Measurements from ENCODE around the gene ARHGEF10L. TPM values are rescaled to one million over a fixed set of nuclear protein-coding genes. Genes with fewer than 3 reads are reported as not detected.

The ARHGEF10L gene
- total RNA-seq, 1 donor = 39.1 TPM

- no peak for TF ChIP-seq CTCF (IDR thresholded peaks at IDR 0.05; ENCODE audit: extremely low read depth, low read depth, low read length)
- DNase-seq (ENCODE audit: insufficient read length, low spot score, missing footprints) = peak; percentile 35
- peaks cover 9% of the 10 kb centered on the region for H3K4me1 ChIP-seq (ENCODE audit: insufficient read depth, low read length)
Measured at GRCh38 chr1:17607644-17608581, 68.4 kb downstream of the ARHGEF10L start.

GRCh38 chr1:17609529-17609928 lies 70.0 kb downstream of the ARHGEF10L start:
- no peaks in the 10 kb centered on the region for H3K9me3 ChIP-seq (ENCODE audit: low read depth, low read length)
- no peaks in the 10 kb centered on the region for H4K20me1 ChIP-seq (ENCODE audit: insufficient read depth, low read length)
- H3K27me3 ChIP-seq (ENCODE audit: insufficient read depth, low read length) = no peaks in the 10 kb centered on the region
- H2AFZ ChIP-seq (ENCODE audit: low read length) = no peak overlapping the region
- H3K4me2 ChIP-seq (ENCODE audit: insufficient read depth, low read length) = no peak overlapping the region
- H3K4me3 ChIP-seq (ENCODE audit: insufficient read depth, low read length) = no peak overlapping the region
- no peak overlapping the region for H3K27ac ChIP-seq (ENCODE audit: low read depth, low read length)
- no peaks in the 10 kb centered on the region for H3K79me2 ChIP-seq (ENCODE audit: insufficient read depth, low read length)
- peaks cover 9% of the 10 kb centered on the region for H3K4me1 ChIP-seq (ENCODE audit: insufficient read depth, low read length)
- TF ChIP-seq CTCF (IDR thresholded peaks at IDR 0.05; ENCODE audit: extremely low read depth, low read depth, low read length) = no peak
- peak; percentile 29 for DNase-seq (ENCODE audit: insufficient read length, low spot score, missing footprints)
- H3K36me3 ChIP-seq (ENCODE audit: insufficient read depth, low read length) = peaks cover 4% of the 10 kb centered on the region

More at GRCh38 chr1:17607644-17608581, 68.4 kb downstream of the ARHGEF10L start:
- no peak overlapping the region for H3K27ac ChIP-seq (ENCODE audit: low read depth, low read length)
- H3K4me2 ChIP-seq (ENCODE audit: insufficient read depth, low read length) = no peak overlapping the region
- H3K4me3 ChIP-seq (ENCODE audit: insufficient read depth, low read length) = no peak overlapping the region
- no peaks in the 10 kb centered on the region for H4K20me1 ChIP-seq (ENCODE audit: insufficient read depth, low read length)
- peaks cover 6% of the 10 kb centered on the region for H3K36me3 ChIP-seq (ENCODE audit: insufficient read depth, low read length)
- H3K27me3 ChIP-seq (ENCODE audit: insufficient read depth, low read length) = no peaks in the 10 kb centered on the region
- H3K79me2 ChIP-seq (ENCODE audit: insufficient read depth, low read length) = no peaks in the 10 kb centered on the region
- H3K9me3 ChIP-seq (ENCODE audit: low read depth, low read length) = no peaks in the 10 kb centered on the region
- no peak overlapping the region for H2AFZ ChIP-seq (ENCODE audit: low read length)

- Histone ChIP-seq H3K36me3 (ENCODE audit: insufficient read depth, low read length) (no peaks in the 10 kb centered on the region), H3K9me3 (ENCODE audit: low read depth, low read length) (no peaks in the 10 kb centered on the region), H3K27me3 (ENCODE audit: insufficient read depth, low read length) (no peaks in the 10 kb centered on the region), H2AFZ (ENCODE audit: low read length) (no peak overlapping the region), H3K27ac (ENCODE audit: low read depth, low read length) (no peak overlapping the region), H3K4me2 (ENCODE audit: insufficient read depth, low read length) (no peak overlapping the region), H4K20me1 (ENCODE audit: insufficient read depth, low read length) (no peaks in the 10 kb centered on the region), H3K4me3 (ENCODE audit: insufficient read depth, low read length) (no peak overlapping the region), H3K4me1 (ENCODE audit: insufficient read depth, low read length) (peaks cover 9% of the 10 kb centered on the region), H3K79me2 (ENCODE audit: insufficient read depth, low read length) (no peaks in the 10 kb centered on the region)
- peak; percentile 79 for DNase-seq (ENCODE audit: insufficient read length, low spot score, missing footprints)
- TF ChIP-seq CTCF (IDR thresholded peaks at IDR 0.05; ENCODE audit: extremely low read depth, low read depth, low read length) = no peak
Measured at GRCh38 chr1:17610085-17610484, 70.6 kb downstream of the ARHGEF10L start.

GRCh38 chr1:17610713-17611112 lies 71.2 kb downstream of the ARHGEF10L start:
- no peaks in the 10 kb centered on the region for H3K27me3 ChIP-seq (ENCODE audit: insufficient read depth, low read length)
- H3K79me2 ChIP-seq (ENCODE audit: insufficient read depth, low read length) = no peaks in the 10 kb centered on the region
- no peak overlapping the region for H3K27ac ChIP-seq (ENCODE audit: low read depth, low read length)
- no peaks in the 10 kb centered on the region for H4K20me1 ChIP-seq (ENCODE audit: insufficient read depth, low read length)
- H3K4me1 ChIP-seq (ENCODE audit: insufficient read depth, low read length) = peaks cover 9% of the 10 kb centered on the region
- no peak overlapping the region for H3K4me2 ChIP-seq (ENCODE audit: insufficient read depth, low read length)
- no peaks in the 10 kb centered on the region for H3K36me3 ChIP-seq (ENCODE audit: insufficient read depth, low read length)
- no peaks in the 10 kb centered on the region for H3K9me3 ChIP-seq (ENCODE audit: low read depth, low read length)
- no peak overlapping the region for H2AFZ ChIP-seq (ENCODE audit: low read length)
- no peak overlapping the region for H3K4me3 ChIP-seq (ENCODE audit: insufficient read depth, low read length)
- no peak for TF ChIP-seq CTCF (IDR thresholded peaks at IDR 0.05; ENCODE audit: extremely low read depth, low read depth, low read length)
- DNase-seq (ENCODE audit: insufficient read length, low spot score, missing footprints) = peak; percentile 61
